Ishikawa (cell line): ENCODE results near the gene LAYN.

Experiments used
- CEBPB ChIP-seq: IDR thresholded peaks from 2 replicates; pipeline ENCODE4 v1.6.1; 2012
- CREB1 ChIP-seq: IDR thresholded peaks from 2 replicates; pipeline ENCODE4 v1.6.1; 2012; ENCODE audit warnings: low read depth
- EGR1 ChIP-seq: IDR thresholded peaks from 2 replicates; pipeline ENCODE4 v1.6.1; 2012
- EP300 ChIP-seq: IDR thresholded peaks from 2 replicates; pipeline ENCODE4 v1.6.1; 2012; ENCODE audit warnings: borderline replicate concordance
- FOXM1 ChIP-seq: IDR thresholded peaks from 2 replicates; pipeline ENCODE4 v1.6.1; 2012; ENCODE audit warnings: low read depth, borderline replicate concordance
- MAX ChIP-seq: IDR thresholded peaks from 2 replicates; pipeline ENCODE4 v1.6.1; 2012
- NFIC ChIP-seq: IDR thresholded peaks from 2 replicates; pipeline ENCODE4 v1.6.1; 2012
- RAD21 ChIP-seq: IDR thresholded peaks from 2 replicates; pipeline ENCODE4 v1.6.1; 2012; ENCODE audit warnings: low read depth
- REST ChIP-seq: IDR thresholded peaks from 2 replicates; pipeline ENCODE4 v1.6.1; 2012; ENCODE audit warnings: low read depth, mild to moderate bottlenecking
- TAF1 ChIP-seq: IDR thresholded peaks from 2 replicates; pipeline ENCODE4 v1.6.1; 2012; ENCODE audit warnings: low read depth, mild to moderate bottlenecking
- TCF12 ChIP-seq: IDR thresholded peaks from 2 replicates; pipeline ENCODE4 v1.6.1; 2012; ENCODE audit warnings: low read depth
- TEAD4 ChIP-seq: IDR thresholded peaks from 2 replicates; pipeline ENCODE4 v1.6.1; 2012
- USF1 ChIP-seq: IDR thresholded peaks from 2 replicates; pipeline ENCODE4 v1.6.1; 2012
- YY1 ChIP-seq: IDR thresholded peaks from 2 replicates; pipeline ENCODE4 v1.6.1; 2012; ENCODE audit warnings: low read depth
- ZBTB7A ChIP-seq: IDR thresholded peaks from 2 replicates; pipeline ENCODE4 v1.6.1; 2012; ENCODE audit warnings: low read depth

The LAYN gene

GRCh38 chr11:111585371-111585770, 44.9 kb downstream of the LAYN start:
- no peak for TF ChIP-seq TEAD4
- no peak for TF ChIP-seq REST
- TF ChIP-seq EP300: no peak
- no peak for TF ChIP-seq TCF12
- no peak for TF ChIP-seq RAD21
- no peak for TF ChIP-seq FOXM1
- TF ChIP-seq USF1: no peak
- no peak for TF ChIP-seq CREB1
- TF ChIP-seq MAX: no peak
- no peak for TF ChIP-seq YY1
- no peak for TF ChIP-seq TAF1
- no peak for TF ChIP-seq CEBPB

- TF ChIP-seq FOXM1: no peak
- no peak for TF ChIP-seq CREB1
- TF ChIP-seq TAF1: no peak
- no peak for TF ChIP-seq USF1
- TF ChIP-seq YY1: no peak
- no peak for TF ChIP-seq TCF12
- peak; percentile 82 for TF ChIP-seq RAD21
- no peak for TF ChIP-seq EP300
Measured at GRCh38 chr11:111586388-111586831, 45.9 kb downstream of the LAYN start.

- TF ChIP-seq CEBPB (no peak), MAX (no peak), EP300 (no peak), FOXM1 (no peak), TEAD4 (no peak), TAF1 (no peak), REST (no peak), EGR1 (no peak), YY1 (no peak), NFIC (no peak), RAD21 (no peak), CREB1 (no peak), ZBTB7A (no peak), USF1 (no peak), TCF12 (no peak)
Measured at GRCh38 chr11:111589114-111589513, 48.6 kb downstream of the LAYN start.

- TF ChIP-seq TEAD4: no peak
- TF ChIP-seq CEBPB: no peak
- no peak for TF ChIP-seq MAX
- no peak for TF ChIP-seq CREB1
- no peak for TF ChIP-seq EP300
- no peak for TF ChIP-seq EGR1
- TF ChIP-seq ZBTB7A: no peak
Measured at GRCh38 chr11:111589886-111590499, 49.5 kb downstream of the LAYN start.

- TF ChIP-seq RAD21 (no peak), MAX (no peak), EGR1 (no peak), FOXM1 (no peak), CEBPB (no peak), YY1 (no peak), USF1 (no peak), ZBTB7A (no peak), REST (no peak), CREB1 (no peak), TCF12 (no peak), TEAD4 (no peak), NFIC (no peak), TAF1 (no peak), EP300 (no peak)
Measured at GRCh38 chr11:111591187-111591960, 50.9 kb downstream of the LAYN start.
